NOMO-1 (cell line): ENCODE results near the gene MRPS12.

Source experiments
- DNase-seq, 2 experiments: peaks; one replicate each; lab custom pipeline; 2025; ENCODE audit not compliant: unreplicated experiment in 2 of 2; lab: John Stamatoyannopoulos, UW

MRPS12 gene

DNA sequence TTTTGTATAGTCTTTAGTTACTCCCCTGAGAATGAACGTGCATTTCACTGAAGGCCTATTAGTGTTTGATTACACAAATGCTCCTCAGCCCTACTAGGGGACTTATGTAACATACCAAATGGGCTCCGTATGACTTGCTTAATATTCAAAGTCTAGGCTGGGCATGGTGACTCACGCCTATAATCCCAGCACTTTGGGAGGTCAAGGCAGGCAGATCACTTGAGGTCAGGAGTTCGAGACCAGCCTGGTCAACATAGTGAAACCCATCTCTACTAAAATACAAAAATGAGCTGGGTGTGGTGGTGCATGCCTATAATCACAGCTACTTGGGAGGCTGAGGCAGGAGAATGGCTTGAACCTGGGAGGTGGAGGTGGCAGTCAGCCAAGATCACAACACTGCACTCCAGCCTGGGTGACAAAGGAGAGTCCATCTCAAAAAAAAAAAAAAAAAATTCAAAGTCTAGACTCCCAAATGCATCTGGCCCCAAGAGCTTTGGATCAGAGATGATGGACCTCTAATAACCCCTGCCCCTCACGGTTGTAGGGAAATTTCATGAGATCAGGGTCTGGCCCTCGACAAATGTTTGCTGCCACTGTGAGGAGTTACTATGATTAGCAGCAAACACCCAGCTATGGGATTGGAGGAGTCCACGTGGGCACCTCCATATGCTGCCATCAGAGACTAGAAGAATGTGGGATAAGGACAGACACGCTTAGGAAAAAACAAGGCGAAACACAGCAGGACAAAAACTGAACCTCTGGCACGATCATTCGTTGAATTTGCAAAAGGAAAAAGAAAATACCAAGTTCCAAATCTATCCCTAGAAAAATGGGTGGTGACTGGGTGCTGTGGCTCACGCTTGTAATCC lies 40.2 kb downstream of the MRPS12 start:
- DNase-seq, result no peak

- no peak for DNase-seq
These were observed 40.9 kb downstream of the MRPS12 start for GRCh38 chr19:38971672-38972071.

DNA sequence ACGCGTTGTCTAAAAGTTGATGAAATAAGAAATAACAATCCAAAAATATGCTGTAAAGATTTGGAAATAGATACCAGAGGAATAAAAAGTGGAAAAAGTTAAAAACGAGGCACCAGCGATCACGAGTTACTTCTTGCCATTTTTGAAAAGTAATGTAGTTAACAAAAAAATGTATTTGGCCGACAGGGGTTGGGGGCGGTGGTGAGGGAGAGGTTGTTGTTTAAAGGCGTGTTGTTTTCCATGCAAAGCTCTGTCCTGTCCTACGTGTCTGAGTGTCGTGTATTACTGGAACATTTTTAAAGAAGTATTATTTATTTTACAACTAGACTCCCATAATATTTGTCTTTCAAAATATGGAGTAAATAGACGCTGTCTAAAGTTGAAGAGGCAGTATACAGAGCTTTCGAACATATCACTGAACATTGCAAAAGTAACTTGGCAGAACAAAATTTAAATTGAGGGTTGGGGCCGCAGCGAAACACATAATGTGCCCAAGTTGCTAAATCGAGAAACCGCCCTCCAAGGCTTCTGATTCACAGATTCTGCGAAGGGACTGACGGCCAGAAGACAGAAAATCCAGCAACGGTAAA lies 44.0 kb downstream of the MRPS12 start:
- no peak for DNase-seq

DNA sequence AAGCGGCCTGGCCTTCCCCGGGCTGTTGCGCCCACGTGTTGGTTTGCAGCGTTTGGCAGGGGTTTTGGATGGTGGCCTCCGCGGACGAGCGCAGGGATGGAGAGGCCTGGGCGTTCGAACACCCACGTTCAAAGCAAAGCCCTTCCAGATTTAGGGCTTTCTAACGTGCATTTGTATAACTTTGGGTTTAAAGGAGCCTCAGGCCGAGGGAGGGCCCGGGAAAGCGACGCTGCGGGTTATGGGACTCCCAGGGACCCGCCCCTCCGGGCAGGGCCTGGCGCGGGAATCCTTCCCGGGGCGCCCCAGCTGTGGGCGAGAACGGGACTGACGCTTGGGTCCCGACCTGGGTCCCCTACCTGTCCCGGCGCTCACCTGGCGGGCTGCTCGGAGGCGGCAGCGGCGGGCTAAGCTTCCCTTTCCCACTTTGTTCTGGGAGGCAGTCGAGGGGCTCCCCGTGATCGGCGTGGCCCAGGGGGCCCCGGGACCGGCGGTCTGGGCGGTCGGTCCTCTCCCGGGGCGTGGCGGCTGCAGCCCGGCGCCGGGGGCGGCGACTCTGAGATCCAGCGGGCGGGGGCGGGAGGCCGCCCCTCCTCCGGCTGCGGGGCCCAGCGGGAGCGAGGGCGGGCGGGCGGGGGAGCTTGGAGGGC lies 44.6 kb downstream of the MRPS12 start, which contains the start of gene FBXO17:
TSS of gene FBXO17 (minus strand) at position 529 of the 647 bp plus-strand sequence. CDS start 25,423 bp downstream, outside the sequence.
- no peak for DNase-seq

DNA sequence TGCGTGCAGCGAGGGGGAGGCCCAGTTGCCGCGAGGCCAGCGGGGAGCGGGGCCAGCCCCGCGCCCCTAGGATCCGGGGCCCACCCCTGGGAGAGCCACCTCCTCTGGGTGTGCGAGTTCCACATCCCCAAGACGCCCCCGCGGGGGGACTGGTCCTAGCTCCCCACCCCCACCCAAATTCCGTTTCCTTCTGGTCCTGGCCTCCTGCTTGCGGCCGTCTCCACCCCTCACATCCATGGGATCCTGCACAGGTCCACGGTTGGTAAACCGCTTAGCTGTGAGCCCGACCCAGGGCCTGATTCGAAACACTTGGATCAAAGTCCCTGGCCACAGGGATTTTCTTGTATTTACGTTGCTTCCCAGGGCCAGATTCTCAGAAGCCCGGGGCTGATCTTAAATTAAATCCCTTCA lies 45.1 kb downstream of the MRPS12 start:
- no peak for DNase-seq

GRCh38 chr19:38977445-38978325 lies 46.9 kb downstream of the MRPS12 start:
- no peak for DNase-seq

- no peak for DNase-seq
These were observed 47.6 kb downstream of the MRPS12 start for GRCh38 chr19:38978326-38978689.

- no peak for DNase-seq
These were observed 49.1 kb downstream of the MRPS12 start for GRCh38 chr19:38979812-38980211.

- no peak for DNase-seq
These were observed 50.0 kb downstream of the MRPS12 start for GRCh38 chr19:38980583-38981374.
